Left lung (tissue), 10 donors: ENCODE data around the gene DMD. TPM values are rescaled to one million over a fixed set of nuclear protein-coding genes. Genes with fewer than 3 reads are reported as not detected.
A peak's percentile ranks its signal among the peaks of the same experiment; 100 is the strongest.

Experiments
- ATAC-seq: fragments of 200-7000 bp; cut with Tn5 transposase; one replicate; pipeline ENCODE4 v1.9.1; 2020; ENCODE audit warnings: moderate library complexity
- DNase-seq, 4 donors: peaks; one replicate each; pipeline ENCODE4 v3.0.0-alpha.2; 2013 to 2020
- H3K27ac ChIP-seq, 2 donors: fragments of 200-600 bp; sonication (generic) in 1 of 2; one replicate each; pipeline versions ENCODE4 v1.5.0 to v1.8.0; 2020 to 2021
- H3K27me3 ChIP-seq, 2 donors: fragments of 200-600 bp; sonication (generic) in 1 of 2; one replicate each; pipeline versions ENCODE4 v1.5.0 to v1.8.0; 2020 to 2021
- H3K36me3 ChIP-seq, 2 donors: fragments of 200-600 bp; sonication (generic) in 1 of 2; one replicate each; pipeline versions ENCODE4 v1.5.0 to v1.8.0; 2020 to 2021
- H3K4me1 ChIP-seq, 2 donors: fragments of 200-600 bp; one replicate each; pipeline ENCODE4 v1.8.0; 2021
- H3K4me3 ChIP-seq, 2 donors: fragments of 200-600 bp; sonication (generic) in 1 of 2; one replicate each; pipeline versions ENCODE4 v1.5.0 to v1.8.0; 2020 to 2021; ENCODE audit warnings: mild to moderate bottlenecking in 1 of 2
- H3K9me3 ChIP-seq, 2 donors: fragments of 200-600 bp; sonication (generic) in 1 of 2; one replicate each; pipeline versions ENCODE4 v1.5.0 to v1.8.0; 2020 to 2021
- intact Hi-C, 2 donors: fragments of 100-400 bp; cut with DNase I; formaldehyde crosslinking; loops; one replicate each; pipeline versions ENCODE4 v1.11.2 to v1.14.2; 2022
- polyA plus RNA-seq, 6 donors: library from polyadenylated mRNA; unstranded; fragments of 120-200 nt; gene quantifications; one replicate each; pipeline ENCODE4 v1.2.1, GENCODE V29; 2013; ENCODE audit not compliant: insufficient read length in 6 of 6
- total RNA-seq, 2 donors: library from RNA; stranded (reverse); fragmentation: NEBNext Ultra II Directional; extraction: Animal tissue kit (Norgen Biotek cat#: 25700); gene quantifications; one replicate each; pipeline ENCODE4 v1.2.1, GENCODE V29; 2021
- TF ChIP-seq, protein P1 (sequence below), 2 donors: fragments of 200-600 bp; sonication (generic) in 1 of 2; IDR thresholded peaks; one replicate each; pipeline versions ENCODE4 v1.5.0 to v1.8.0; 2021; ENCODE audit warnings: antibody characterized with exemption in 2 of 2
- donor health status: DM: no; HTN: yes; CAD: no.
- donor health status: DM: no; HTN: no; CAD: no.

Gene DMD
- total and polyA plus RNA-seq, 8 donors, result 16.6 to 68.8 (median 54.0) TPM

DNA sequence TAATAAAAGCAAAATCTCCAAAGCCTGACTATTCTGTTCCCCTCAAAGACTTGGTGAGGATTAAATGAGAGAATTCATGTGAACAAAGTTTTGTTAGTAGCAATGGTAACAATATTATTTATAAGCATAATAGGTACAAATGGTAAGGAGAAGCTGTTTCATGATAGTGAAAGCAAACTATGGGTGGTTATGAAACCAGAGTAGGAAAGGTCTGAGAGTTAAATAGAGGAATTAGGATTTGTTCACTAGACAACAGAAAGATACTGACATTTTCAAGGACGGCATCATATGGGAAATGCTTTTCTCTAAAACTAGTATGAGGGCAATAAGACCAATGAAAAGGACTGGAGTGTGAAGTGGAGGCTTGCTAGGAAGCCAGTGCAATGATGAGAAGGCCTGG is 2010.9 kb downstream of the DMD start:
- DNase-seq (no peak), ATAC-seq (no peak)
- no peaks in the 10 kb centered on the region for H3K36me3 ChIP-seq
- H3K27ac ChIP-seq, result no peak overlapping the region
- intact Hi-C loops, result no loop called here
- H3K9me3 ChIP-seq, result no peaks in the 10 kb centered on the region
- TF ChIP-seq, protein P1, sequence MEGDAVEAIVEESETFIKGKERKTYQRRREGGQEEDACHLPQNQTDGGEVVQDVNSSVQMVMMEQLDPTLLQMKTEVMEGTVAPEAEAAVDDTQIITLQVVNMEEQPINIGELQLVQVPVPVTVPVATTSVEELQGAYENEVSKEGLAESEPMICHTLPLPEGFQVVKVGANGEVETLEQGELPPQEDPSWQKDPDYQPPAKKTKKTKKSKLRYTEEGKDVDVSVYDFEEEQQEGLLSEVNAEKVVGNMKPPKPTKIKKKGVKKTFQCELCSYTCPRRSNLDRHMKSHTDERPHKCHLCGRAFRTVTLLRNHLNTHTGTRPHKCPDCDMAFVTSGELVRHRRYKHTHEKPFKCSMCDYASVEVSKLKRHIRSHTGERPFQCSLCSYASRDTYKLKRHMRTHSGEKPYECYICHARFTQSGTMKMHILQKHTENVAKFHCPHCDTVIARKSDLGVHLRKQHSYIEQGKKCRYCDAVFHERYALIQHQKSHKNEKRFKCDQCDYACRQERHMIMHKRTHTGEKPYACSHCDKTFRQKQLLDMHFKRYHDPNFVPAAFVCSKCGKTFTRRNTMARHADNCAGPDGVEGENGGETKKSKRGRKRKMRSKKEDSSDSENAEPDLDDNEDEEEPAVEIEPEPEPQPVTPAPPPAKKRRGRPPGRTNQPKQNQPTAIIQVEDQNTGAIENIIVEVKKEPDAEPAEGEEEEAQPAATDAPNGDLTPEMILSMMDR (IDR thresholded peaks at IDR 0.05), result no peak
- no peak overlapping the region for H3K4me3 ChIP-seq
- no peaks in the 10 kb centered on the region for H3K27me3 ChIP-seq
- H3K4me1 ChIP-seq, result no peaks in the 10 kb centered on the region

DNA sequence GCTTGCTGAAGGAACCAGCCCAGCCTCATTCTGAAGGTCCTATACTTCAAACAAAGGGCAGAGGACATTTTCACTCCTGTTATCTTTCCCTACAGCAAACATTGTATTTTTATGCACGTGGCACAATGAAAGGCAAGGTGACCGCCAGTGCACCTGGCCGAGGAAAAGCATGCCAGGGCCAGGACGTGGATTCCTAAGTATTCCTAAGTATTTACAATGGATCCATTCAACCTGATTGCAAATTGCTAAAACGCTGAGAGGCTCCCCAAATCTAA is 2011.6 kb downstream of the DMD start:
- H3K27ac ChIP-seq, result no peak overlapping the region
- H3K4me1 ChIP-seq, result no peaks in the 10 kb centered on the region
- peak; percentile 80 for ATAC-seq
- intact Hi-C loops, result no loop called here
- peak in 1 of 4 donors; percentile 28 for DNase-seq
- no peaks in the 10 kb centered on the region for H3K9me3 ChIP-seq
- H3K4me3 ChIP-seq, result no peak overlapping the region
- TF ChIP-seq, protein P1 (IDR thresholded peaks at IDR 0.05), result no peak
- no peaks in the 10 kb centered on the region for H3K27me3 ChIP-seq
- H3K36me3 ChIP-seq, result no peaks in the 10 kb centered on the region

DNA sequence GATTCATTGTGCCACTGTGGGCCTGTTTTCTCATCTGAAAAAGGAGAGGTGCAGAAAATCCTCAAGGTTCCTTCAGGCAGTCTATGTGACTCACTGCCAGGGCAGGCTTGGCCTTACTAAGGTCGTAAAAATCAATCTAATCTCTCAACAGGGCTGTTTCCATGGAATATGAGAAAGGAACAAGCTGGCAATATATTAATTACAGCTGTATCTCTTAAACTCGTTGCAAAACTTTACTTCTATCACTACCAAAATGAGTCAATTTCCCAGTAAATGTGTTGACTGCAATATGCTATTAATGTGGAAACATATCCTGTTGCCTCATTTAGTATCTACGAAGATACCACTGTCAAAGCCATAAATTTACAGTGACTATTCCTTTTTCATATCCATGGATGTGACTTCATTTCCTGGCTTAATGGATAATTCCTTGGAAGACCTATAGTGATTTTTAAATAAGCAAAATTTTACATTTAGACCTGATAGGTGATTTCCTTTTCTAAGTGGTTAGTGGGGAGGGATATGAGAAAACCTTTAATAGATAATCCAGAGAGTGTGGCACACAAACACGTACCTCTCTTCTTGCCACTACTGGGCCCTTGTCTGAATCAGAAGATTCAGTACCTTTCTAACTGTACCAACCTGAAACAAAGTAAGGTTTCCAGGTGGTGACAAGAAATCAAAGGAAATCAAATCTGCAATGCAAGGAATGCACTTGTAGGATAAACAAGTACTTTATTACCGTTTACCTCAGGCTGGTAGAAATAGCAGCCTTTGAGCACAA is 2012.1 kb downstream of the DMD start:
- TF ChIP-seq, protein P1 (IDR thresholded peaks at IDR 0.05), result no peak
- ATAC-seq (no peak), DNase-seq (no peak)
- intact Hi-C loops, result no loop called here
- Histone ChIP-seq H3K27me3 (no peaks in the 10 kb centered on the region), H3K9me3 (no peaks in the 10 kb centered on the region), H3K36me3 (no peaks in the 10 kb centered on the region), H3K4me1 (no peaks in the 10 kb centered on the region), H3K4me3 (no peak overlapping the region), H3K27ac (no peak overlapping the region)

DNA sequence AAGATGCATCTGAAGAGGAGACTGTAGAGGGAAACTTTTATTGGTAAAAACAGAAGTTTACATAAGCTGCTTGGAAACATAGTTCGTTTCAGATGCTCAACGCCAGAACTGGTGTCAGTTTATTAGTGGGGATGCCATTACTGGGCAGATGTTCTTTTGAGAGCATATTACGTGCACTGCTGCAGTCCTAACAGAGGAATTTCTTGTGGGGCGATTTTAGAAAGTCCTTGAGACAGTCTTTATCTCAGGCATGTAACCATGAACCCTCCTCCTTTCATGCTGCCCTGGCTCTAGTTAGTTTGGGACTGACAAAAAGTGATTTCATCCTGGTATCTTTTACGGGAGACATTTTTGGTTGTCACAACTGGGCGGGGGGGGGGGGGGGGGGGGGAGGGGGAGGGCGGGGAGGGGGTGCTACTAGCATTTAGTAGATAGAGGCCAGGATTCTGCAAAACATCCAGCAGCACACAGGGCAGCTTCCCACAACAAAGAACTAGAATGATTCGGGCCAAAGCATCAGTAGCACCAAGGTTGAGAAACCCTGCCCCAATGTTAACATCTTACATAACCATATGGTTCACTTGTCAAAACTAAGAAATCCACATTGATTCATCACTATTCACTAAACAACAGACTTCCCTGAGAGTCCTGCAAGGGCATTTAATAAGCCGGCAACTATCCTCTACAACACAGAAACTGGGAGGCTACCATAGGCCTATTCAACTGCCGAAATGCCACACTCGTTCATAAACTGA is 2021.0 kb downstream of the DMD start:
- DNase-seq, result no peak
- Histone ChIP-seq H3K27ac (no peak overlapping the region), H3K4me1 (no peaks in the 10 kb centered on the region), H3K4me3 (no peak overlapping the region), H3K27me3 (no peaks in the 10 kb centered on the region), H3K36me3 (no peaks in the 10 kb centered on the region), H3K9me3 (no peaks in the 10 kb centered on the region)
- intact Hi-C loops, result no loop called here
- no peak for ATAC-seq
- TF ChIP-seq, protein P1 (IDR thresholded peaks at IDR 0.05), result no peak

DNA sequence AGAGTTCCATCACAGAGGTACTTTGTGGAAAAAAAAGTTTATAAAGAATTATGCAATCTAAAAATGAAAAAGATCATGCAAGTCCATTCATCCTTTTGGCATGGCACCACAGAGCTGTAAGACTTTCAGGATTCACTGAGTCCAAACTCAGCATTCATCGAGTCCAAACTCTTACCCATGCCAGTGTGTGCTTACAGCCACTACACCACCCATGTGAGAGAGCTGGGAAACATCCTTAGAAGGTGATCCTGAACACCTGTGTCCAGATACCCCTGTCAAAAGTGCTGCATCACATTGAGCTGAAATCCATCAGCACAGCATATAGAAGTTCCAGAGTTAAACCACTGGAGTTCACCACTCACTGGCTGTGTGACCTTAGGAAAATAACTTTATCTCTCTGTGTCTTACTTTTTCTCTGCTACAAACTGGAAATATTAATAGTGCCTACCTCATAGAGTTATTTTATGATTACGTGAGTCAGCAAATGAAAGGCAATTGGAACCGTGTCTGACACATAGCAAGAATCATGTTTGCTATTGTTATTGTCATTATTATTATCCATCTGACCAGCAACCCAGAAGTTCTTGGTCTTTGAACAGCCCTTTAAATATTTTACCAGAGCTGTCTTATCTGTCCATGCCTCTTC is 2024.5 kb downstream of the DMD start:
- Histone ChIP-seq H3K4me3 (no peak overlapping the region), H3K36me3 (no peaks in the 10 kb centered on the region), H3K9me3 (no peaks in the 10 kb centered on the region), H3K27me3 (no peaks in the 10 kb centered on the region), H3K4me1 (no peaks in the 10 kb centered on the region), H3K27ac (no peak overlapping the region)
- DNase-seq (no peak), ATAC-seq (no peak)
- intact Hi-C loops, result no loop called here
- TF ChIP-seq, protein P1 (IDR thresholded peaks at IDR 0.05), result no peak
